RWPE2 (cell line): ENCODE data around the gene TRMT61A.

Source experiments
- ATAC-seq: fragments of 200-7000 bp; cut with Tn5 transposase; 3 replicates; pipeline ENCODE4 v1.9.1; 2021; ENCODE audit warnings: low read depth
- DNase-seq: peaks from one replicate; pipeline ENCODE4 v3.0.0-alpha.2; 2020; ENCODE audit warnings: low spot score
- H3K27ac ChIP-seq: fragments of 450-650 bp; 2 replicates; pipeline ENCODE4 v1.5.1; 2017; ENCODE audit warnings: mild to moderate bottlenecking; ENCODE audit not compliant: poor library complexity, severe bottlenecking
- H3K27me3 ChIP-seq: fragments of 250-450 bp; sonication (Bioruptor Pico); 2 replicates; pipeline ENCODE4 v1.5.1; 2021; ENCODE audit warnings: mild to moderate bottlenecking, moderate library complexity; ENCODE audit not compliant: insufficient read depth, poor library complexity, severe bottlenecking
- H3K36me3 ChIP-seq: fragments of 250-450 bp; sonication (Bioruptor Pico); 2 replicates; pipeline ENCODE4 v1.5.1; 2020; ENCODE audit warnings: low read depth, mild to moderate bottlenecking, moderate library complexity
- H3K4me1 ChIP-seq: fragments of 250-450 bp; sonication (Bioruptor Pico); 2 replicates; pipeline ENCODE4 v1.5.1; 2021; ENCODE audit warnings: mild to moderate bottlenecking, moderate library complexity; ENCODE audit not compliant: insufficient read depth, poor library complexity, severe bottlenecking
- H3K4me3 ChIP-seq: fragments of 250-450 bp; sonication (Bioruptor Pico); 2 replicates; pipeline ENCODE4 v1.5.1; 2021; ENCODE audit warnings: mild to moderate bottlenecking, moderate library complexity; ENCODE audit not compliant: severe bottlenecking
- H3K9me3 ChIP-seq: fragments of 250-450 bp; sonication (Bioruptor Pico); 2 replicates; pipeline ENCODE4 v1.5.1; 2021; ENCODE audit warnings: mild to moderate bottlenecking, moderate library complexity; ENCODE audit not compliant: severe bottlenecking
- TF ChIP-seq, protein P1 (sequence below): fragments of 450-650 bp; IDR thresholded peaks from one replicate; pipeline ENCODE4 v1.5.1; 2017; ENCODE audit warnings: mild to moderate bottlenecking, moderate library complexity; ENCODE audit not compliant: poor library complexity, severe bottlenecking

TRMT61A gene

DNA sequence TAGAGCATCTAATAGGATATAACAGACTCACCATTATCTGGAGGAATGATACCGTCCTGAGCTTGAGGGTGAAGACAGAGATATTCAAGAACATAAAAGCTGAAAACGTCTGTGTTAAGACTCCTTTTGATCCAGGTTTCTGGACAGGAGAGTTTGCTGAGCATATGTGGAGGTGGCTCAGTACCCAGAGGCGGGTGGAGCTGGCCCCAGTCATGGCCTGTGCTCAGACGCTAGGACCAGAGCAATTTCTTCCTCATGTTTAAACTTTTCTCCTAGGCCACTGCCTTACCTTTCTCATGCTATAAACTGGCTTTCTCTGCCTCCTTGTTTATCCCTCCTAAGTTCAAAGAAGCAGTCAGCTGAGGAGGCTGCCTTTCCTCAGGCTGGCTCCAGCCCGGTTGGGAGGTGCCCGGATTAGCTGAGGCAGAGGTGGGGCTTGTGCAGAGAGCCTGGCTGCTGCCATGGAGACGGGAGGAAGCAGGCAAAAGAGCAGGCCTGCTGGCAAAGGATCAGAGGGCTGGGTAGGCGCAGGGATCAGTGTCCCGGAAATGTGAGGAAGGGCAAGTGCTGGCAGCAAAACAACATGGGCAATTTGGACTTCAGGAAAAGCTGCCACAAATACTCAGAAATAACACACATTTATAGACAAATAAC, 47.5 kb downstream of the TRMT61A start:
- Histone ChIP-seq H3K36me3 (peaks cover 61% of the 10 kb centered on the region), H3K27ac (peak overlapping the region; percentile 19), H3K4me3 (no peak overlapping the region), H3K27me3 (no peaks in the 10 kb centered on the region), H3K4me1 (peaks cover 13% of the 10 kb centered on the region), H3K9me3 (no peaks in the 10 kb centered on the region)
- TF ChIP-seq, protein P1, sequence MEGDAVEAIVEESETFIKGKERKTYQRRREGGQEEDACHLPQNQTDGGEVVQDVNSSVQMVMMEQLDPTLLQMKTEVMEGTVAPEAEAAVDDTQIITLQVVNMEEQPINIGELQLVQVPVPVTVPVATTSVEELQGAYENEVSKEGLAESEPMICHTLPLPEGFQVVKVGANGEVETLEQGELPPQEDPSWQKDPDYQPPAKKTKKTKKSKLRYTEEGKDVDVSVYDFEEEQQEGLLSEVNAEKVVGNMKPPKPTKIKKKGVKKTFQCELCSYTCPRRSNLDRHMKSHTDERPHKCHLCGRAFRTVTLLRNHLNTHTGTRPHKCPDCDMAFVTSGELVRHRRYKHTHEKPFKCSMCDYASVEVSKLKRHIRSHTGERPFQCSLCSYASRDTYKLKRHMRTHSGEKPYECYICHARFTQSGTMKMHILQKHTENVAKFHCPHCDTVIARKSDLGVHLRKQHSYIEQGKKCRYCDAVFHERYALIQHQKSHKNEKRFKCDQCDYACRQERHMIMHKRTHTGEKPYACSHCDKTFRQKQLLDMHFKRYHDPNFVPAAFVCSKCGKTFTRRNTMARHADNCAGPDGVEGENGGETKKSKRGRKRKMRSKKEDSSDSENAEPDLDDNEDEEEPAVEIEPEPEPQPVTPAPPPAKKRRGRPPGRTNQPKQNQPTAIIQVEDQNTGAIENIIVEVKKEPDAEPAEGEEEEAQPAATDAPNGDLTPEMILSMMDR, result no peak
- peak; percentile 96 for DNase-seq
- ATAC-seq, result peak; percentile 99

DNA sequence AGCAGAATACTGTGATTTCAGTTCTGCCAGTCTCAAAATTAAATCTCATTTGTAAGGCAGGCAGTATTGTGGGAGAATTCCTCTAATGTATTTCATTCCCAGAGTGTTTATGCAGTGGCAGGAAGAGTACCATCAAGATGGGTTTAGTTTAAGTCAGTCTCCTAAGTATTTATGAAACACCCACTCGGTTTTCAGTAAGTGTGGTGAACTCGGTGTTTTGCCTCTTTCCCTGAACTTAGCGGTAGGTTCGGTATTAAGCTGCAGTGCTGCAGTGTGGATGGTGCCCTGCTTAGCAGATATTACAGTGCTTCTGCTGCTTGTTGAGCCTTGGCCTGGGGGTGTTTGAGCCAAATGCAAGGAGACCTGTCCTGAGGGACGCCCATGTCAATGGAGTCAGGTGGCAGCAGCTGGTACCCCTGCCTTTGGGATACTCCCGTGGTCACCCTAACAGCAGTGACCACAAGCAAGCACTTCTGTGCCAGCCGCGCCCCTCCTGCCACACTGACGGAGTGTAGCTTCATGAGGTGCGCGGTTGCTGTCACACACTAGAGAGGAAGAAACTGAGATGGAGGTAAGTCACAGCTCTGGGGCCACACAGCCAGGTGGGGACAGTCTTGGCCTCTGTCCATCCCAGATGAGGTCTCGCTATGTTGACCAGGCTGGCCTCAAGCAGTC, 49.5 kb downstream of the TRMT61A start:
- DNase-seq, result no peak
- Histone ChIP-seq H3K27me3 (no peaks in the 10 kb centered on the region), H3K27ac (no peak overlapping the region), H3K36me3 (peaks cover 49% of the 10 kb centered on the region), H3K4me1 (peaks cover 26% of the 10 kb centered on the region), H3K4me3 (no peak overlapping the region), H3K9me3 (no peaks in the 10 kb centered on the region)
- TF ChIP-seq, protein P1, result no peak
- ATAC-seq, result no peak

DNA sequence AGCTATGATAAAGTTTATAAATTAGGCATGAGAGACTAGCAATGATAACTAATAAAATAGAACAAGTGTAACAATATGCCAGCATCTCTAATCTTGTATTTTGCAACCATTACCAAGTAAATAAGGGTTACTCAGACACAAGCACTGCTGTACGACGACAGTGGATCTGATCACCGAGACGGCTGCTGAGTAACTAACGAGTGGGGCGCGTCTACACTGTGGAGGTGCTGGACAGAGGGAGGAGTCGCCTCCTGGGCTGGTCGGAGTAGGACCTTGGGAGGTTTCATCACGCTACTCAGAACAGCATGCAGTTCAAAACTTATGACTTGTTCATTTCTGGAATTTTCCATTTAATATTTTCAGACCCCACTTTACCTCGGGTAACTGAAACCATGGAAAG, 52.2 kb downstream of the TRMT61A start:
- peak overlapping the region; percentile 50 for H3K27ac ChIP-seq
- peaks cover 35% of the 10 kb centered on the region for H3K36me3 ChIP-seq
- ATAC-seq, result no peak
- TF ChIP-seq, protein P1, result no peak
- no peaks in the 10 kb centered on the region for H3K9me3 ChIP-seq
- no peak overlapping the region for H3K4me3 ChIP-seq
- DNase-seq, result no peak
- peaks cover 23% of the 10 kb centered on the region for H3K4me1 ChIP-seq
- H3K27me3 ChIP-seq, result no peaks in the 10 kb centered on the region

DNA sequence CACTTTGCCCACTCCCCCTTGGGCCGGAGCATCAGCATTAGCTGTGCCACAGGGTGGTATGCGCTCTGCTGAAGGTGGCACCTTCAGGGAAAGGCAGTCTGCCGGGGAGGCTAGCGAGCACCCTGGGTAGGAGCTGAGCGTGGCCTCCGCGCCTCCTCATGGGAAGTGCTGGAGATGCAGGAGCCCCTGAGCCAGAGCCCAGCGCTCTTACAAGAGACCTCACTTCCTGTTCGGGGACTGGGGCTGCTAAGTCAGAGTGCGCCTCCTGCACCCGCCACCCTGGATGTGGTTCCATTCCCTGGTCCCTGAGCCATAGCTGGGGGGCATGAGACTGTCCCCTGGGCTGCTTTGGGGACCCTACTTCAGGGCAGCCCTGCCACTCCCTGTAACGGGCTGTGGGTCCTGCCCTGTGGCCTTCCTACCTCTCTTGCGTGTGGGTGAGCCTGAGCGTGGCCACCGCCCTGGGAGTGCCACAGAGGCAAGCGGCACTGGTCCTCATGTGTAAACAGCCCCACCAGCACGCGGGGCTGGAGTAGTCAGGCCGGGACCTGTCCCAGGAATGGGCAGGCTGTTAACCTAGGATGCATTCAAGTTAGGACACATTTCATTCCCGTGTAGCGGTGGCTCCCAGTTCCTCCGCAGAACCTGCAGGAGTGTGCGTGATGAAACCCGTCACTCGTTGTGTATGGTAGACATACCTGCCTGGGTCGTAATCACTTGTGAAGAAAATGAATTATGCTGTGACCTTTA, 53.1 kb downstream of the TRMT61A start:
- Histone ChIP-seq H3K4me3 (no peak overlapping the region), H3K27ac (peak overlapping the region; percentile 50), H3K4me1 (peaks cover 14% of the 10 kb centered on the region), H3K36me3 (peaks cover 35% of the 10 kb centered on the region), H3K27me3 (no peaks in the 10 kb centered on the region), H3K9me3 (no peaks in the 10 kb centered on the region)
- TF ChIP-seq, protein P1, result no peak
- peak; percentile 88 for ATAC-seq
- peak; percentile 89 for DNase-seq
